Breast epithelium (tissue), 3 donors: ENCODE data around the gene ACP3.

Experiments
- POLR2AphosphoS5 ChIP-seq, 3 donors: sonication (generic); formaldehyde crosslinking; IDR thresholded peaks; one replicate each; pipeline ENCODE4 v1.6.1; 2017; ENCODE audit warnings: antibody characterized with exemption in 3 of 3
- TF ChIP-seq, protein P1 (sequence below), 3 donors: fragments of 450-650 bp; IDR thresholded peaks; one replicate each; pipeline ENCODE4 v1.5.1; 2016 to 2017; ENCODE audit warnings: antibody characterized with exemption in 3 of 3, mild to moderate bottlenecking in 3 of 3, moderate library complexity in 3 of 3

DNA sequence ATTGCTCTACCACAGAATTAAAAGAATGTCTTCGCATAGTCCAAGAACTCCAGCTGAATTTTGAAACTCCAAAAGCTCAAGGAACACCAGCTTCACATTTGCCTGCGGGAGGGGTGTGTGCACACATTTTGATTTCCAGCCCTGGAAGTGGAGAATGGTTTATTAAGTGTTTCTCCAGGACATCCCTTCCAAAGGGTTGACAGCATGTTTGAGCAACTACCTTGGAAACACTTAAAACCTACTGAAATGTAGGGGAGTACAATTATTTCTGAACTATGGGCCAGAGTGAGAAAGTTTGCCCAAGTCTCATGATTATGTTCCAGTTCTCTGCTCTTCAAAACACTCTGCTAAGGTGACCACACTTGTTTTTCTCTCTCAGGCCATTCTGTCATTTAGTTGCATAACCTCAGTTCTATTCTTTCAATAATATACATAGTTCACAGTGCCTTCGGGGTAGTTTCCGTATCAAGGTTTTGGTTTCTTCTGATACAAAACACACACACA is 7.9 kb downstream of the ACP3 start:
- TF ChIP-seq, protein P1, sequence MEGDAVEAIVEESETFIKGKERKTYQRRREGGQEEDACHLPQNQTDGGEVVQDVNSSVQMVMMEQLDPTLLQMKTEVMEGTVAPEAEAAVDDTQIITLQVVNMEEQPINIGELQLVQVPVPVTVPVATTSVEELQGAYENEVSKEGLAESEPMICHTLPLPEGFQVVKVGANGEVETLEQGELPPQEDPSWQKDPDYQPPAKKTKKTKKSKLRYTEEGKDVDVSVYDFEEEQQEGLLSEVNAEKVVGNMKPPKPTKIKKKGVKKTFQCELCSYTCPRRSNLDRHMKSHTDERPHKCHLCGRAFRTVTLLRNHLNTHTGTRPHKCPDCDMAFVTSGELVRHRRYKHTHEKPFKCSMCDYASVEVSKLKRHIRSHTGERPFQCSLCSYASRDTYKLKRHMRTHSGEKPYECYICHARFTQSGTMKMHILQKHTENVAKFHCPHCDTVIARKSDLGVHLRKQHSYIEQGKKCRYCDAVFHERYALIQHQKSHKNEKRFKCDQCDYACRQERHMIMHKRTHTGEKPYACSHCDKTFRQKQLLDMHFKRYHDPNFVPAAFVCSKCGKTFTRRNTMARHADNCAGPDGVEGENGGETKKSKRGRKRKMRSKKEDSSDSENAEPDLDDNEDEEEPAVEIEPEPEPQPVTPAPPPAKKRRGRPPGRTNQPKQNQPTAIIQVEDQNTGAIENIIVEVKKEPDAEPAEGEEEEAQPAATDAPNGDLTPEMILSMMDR (IDR thresholded peaks at IDR 0.05), result no peak
- TF ChIP-seq POLR2AphosphoS5 (IDR thresholded peaks at IDR 0.05), result peak in 1 of 3 donors; percentile 82
